ENCODE results near the gene FAM78A. TPM values are rescaled to one million over a fixed set of nuclear protein-coding genes. Genes with fewer than 3 reads are reported as not detected.

The FAM78A gene
- total RNA-seq, 1 experiment from 2014 or later: 3.4 TPM

DNA sequence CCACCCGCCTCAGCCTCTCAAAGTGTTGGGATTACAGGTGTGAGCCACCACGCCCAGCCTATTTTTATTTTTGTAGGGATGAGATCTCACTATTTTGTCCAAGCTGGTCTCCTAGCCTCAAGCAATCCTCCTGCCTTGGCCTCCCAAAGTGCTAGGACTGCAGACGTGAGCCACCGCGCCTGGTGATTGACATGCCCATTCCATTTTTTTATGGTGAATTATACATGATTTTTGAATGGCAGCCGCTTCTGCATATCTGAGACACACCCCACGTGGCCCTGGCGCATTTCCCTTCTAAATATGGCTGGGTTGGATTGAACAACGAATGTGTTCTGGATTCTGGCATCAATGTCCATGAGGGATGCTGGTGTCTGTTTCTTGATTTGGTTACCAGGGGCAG, 35.9 kb upstream of the FAM78A start (continued):
- no peak for TF ChIP-seq REST (IDR thresholded peaks at IDR 0.05; ENCODE audit: low read depth)
- no peak for TF ChIP-seq YY1 (IDR thresholded peaks at IDR 0.05; ENCODE audit: extremely low read depth, insufficient replicate concordance, low read depth, low read length)
- no peak for TF ChIP-seq CEBPB (IDR thresholded peaks at IDR 0.05; ENCODE audit: low read depth)
- TF ChIP-seq EZH2 (IDR thresholded peaks at IDR 0.05): no peak
- TF ChIP-seq SRF (IDR thresholded peaks at IDR 0.05; ENCODE audit: low read depth): no peak
- TF ChIP-seq, protein P1, sequence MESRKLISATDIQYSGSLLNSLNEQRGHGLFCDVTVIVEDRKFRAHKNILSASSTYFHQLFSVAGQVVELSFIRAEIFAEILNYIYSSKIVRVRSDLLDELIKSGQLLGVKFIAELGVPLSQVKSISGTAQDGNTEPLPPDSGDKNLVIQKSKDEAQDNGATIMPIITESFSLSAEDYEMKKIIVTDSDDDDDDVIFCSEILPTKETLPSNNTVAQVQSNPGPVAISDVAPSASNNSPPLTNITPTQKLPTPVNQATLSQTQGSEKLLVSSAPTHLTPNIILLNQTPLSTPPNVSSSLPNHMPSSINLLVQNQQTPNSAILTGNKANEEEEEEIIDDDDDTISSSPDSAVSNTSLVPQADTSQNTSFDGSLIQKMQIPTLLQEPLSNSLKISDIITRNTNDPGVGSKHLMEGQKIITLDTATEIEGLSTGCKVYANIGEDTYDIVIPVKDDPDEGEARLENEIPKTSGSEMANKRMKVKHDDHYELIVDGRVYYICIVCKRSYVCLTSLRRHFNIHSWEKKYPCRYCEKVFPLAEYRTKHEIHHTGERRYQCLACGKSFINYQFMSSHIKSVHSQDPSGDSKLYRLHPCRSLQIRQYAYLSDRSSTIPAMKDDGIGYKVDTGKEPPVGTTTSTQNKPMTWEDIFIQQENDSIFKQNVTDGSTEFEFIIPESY (IDR thresholded peaks at IDR 0.05; ENCODE audit: extremely low read depth, insufficient replicate concordance, low read length): no peak

DNA sequence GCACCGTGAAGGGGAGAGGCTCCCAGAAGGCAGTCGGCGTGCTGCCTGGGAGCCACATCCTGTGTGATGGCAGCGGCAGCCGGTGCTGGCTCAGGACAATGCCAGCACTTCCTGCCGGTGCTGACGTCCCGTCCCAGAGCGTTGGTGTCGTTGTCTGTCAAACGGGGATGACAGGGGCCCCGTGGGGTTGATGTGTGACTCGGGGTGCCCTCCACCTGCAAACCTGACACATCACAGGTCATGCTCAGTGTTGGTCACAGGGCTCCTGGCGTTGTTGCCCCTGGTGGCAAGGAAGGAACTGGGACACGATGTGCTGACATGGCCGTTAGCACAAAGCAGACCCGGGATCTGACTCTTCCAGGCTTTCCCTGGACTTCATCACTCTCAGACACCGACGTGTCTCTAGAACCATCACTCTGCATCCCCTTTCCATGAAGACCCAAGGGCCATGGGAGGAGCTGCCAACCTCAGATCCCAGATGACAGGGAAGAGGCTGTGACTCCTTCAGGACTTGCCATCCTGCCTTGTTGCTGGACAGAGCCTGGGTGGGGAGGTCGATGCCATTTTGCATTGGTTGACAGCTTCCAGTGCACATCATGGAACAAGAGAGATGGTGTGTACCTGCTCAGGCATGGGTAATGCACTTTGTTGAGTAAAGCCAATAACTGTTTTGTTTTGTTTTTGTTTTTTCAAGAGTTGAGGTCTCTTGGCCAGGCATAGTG, 34.7 kb upstream of the FAM78A start:
- H3K27me3 ChIP-seq (ENCODE audit: insufficient read depth, low read length): no peaks in the 10 kb centered on the region
- ChIA-PET POLR2A (no interaction called here), RAD21 (ENCODE audit: low non-redundant PET in 1 of 2, low total read pairs in 2 of 2, uncharacterized antibody in 2 of 2, unreplicated experiment in 2 of 2) (no interaction called here), CTCF (interaction anchor here (0.7 kb wide), 2 partner anchors 8 to 448 kb away, joined by 3 read pairs; no protein-coding TSS in a partner anchor)
- H3K9me2 ChIP-seq (ENCODE audit: insufficient read depth): no peaks in the 10 kb centered on the region
- intact Hi-C loops (cut with micrococcal nuclease): no loop called here
- H3K36me3 ChIP-seq (ENCODE audit: control insufficient read depth in 1 of 2, insufficient read depth in 2 of 2, low read length in 2 of 2): no peaks in the 10 kb centered on the region
- no peaks in the 10 kb centered on the region for H3K4me1 ChIP-seq (ENCODE audit: control insufficient read depth in 1 of 2, insufficient read depth in 2 of 2, low read length in 2 of 2)
- H3K9ac ChIP-seq (ENCODE audit: low read length): no peak overlapping the region
- H3K4me3 ChIP-seq (replicated peaks in 1 of 2; ENCODE audit: low read depth in 1 of 2, low read length in 2 of 2): no peak overlapping the region
- no peaks in the 10 kb centered on the region for H3K79me2 ChIP-seq (ENCODE audit: insufficient read depth, low read length)
- DNase-seq (ENCODE audit: low read depth, low spot score): no peak
- H3K27ac ChIP-seq (ENCODE audit: low read depth, low read length): no peak overlapping the region
- no peaks in the 10 kb centered on the region for H3K9me3 ChIP-seq (ENCODE audit: control insufficient read depth in 1 of 2, insufficient read depth in 1 of 2, low read depth in 1 of 2, low read length in 2 of 2)
- TF ChIP-seq POLR2AphosphoS5 (IDR thresholded peaks at IDR 0.05; ENCODE audit: low read depth, low read length): no peak
- no peak overlapping the region for H2AFZ ChIP-seq (ENCODE audit: low read depth, low read length, poor library complexity, severe bottlenecking)
- BruUV-seq (replicated peaks): no TSS peak
- no peak overlapping the region for H3K4me2 ChIP-seq (ENCODE audit: low read length)
- no peaks in the 10 kb centered on the region for H4K20me1 ChIP-seq (ENCODE audit: insufficient read depth)
- peak; percentile 71 for ATAC-seq

Measured in HCT116 (cell line).